GM21367 (cell line): ENCODE data around the gene EFNA1.
"Not testable (repeated sequence)": the region's sequence is repeated elsewhere in the genome, so short reads cannot be mapped to it uniquely, and the experiment has no call there.

Source experiments
- ATAC-seq: cut with Tn5 transposase; IDR thresholded peaks from one replicate; pipeline ENCODE4 v1.9.1; 2021; ENCODE audit not compliant: unreplicated experiment

Gene EFNA1

GRCh38 chr1:155092131-155092530, 35.5 kb upstream of the EFNA1 start:
- no peak for ATAC-seq

- no peak for ATAC-seq
These were observed 35.0 kb upstream of the EFNA1 start for GRCh38 chr1:155092641-155093040.

DNA sequence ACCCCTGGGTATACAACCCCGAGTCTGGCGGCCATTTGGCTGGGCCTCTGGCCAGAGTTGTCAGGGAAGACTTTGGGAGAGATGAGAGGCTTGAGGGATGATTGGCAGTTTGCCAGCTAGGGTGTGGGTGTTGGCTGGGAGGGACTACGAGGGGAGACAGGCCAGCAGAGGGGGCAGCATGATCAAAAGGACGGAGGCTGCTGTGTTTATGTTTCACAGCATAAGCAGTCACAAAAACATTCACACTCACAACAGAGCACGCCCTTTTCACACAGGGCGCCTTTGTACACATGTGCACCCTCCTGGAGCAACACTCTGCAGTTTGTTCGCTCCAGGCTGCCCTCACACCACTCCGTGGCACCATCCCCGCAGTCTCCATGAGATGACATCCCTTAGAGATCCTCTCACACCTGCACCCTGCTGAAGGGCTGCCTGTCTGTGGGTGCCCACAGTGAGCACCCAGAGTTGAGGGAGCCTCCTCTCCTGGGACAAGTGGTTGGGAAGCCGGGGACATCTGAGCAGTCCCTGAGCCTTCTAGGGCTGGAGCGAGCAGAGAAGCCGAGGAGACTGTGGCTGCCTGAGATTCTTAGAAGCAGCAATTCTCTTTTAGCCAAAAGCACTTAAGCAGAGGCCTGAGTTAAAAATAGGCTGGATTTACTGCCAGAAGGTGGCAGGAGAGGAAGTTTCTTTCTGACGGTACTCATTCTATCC, 33.6 kb upstream of the EFNA1 start:
- ATAC-seq = no peak

GRCh38 chr1:155094622-155094948, 33.1 kb upstream of the EFNA1 start:
- ATAC-seq = no peak

DNA sequence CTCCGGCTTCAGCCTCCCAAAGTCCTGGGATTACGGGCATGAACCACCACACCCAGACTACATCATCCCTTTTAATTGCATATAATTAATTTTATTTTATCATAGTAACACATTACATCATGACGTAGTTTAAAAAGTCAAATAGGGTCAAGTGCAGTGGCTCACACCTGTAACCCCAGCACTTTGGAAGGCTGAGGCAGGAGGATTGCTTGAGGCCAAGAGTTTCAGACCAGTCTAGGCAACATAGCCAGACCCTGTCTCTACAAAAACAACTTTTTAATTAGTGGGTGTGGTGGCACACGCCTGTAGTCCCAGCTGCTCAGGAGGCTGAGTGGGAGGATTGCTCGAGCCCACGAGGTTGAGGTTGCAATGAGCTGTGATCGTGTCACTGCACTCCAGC, 28.3 kb upstream of the EFNA1 start:
- ATAC-seq = no peak

DNA sequence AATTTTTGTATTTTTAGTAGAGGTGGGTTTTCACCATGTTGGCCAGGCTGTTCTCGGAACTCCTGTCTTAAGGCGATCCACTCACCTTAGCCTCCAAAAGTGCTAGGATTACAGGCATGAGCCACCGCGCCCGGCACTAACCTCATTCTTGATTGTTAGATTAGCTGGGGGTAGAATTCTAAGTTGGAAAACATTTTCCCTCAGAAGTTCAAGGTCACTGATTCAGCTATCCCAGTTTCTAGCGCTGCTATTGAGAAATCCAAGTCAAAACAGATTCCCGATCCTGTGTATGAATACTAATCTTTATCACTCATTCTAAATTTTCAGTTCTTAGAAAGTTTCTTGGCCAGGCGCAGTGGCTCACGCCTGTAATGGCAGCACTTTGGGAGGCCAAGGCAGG, 24.4 kb upstream of the EFNA1 start:
- no peak for ATAC-seq

DNA sequence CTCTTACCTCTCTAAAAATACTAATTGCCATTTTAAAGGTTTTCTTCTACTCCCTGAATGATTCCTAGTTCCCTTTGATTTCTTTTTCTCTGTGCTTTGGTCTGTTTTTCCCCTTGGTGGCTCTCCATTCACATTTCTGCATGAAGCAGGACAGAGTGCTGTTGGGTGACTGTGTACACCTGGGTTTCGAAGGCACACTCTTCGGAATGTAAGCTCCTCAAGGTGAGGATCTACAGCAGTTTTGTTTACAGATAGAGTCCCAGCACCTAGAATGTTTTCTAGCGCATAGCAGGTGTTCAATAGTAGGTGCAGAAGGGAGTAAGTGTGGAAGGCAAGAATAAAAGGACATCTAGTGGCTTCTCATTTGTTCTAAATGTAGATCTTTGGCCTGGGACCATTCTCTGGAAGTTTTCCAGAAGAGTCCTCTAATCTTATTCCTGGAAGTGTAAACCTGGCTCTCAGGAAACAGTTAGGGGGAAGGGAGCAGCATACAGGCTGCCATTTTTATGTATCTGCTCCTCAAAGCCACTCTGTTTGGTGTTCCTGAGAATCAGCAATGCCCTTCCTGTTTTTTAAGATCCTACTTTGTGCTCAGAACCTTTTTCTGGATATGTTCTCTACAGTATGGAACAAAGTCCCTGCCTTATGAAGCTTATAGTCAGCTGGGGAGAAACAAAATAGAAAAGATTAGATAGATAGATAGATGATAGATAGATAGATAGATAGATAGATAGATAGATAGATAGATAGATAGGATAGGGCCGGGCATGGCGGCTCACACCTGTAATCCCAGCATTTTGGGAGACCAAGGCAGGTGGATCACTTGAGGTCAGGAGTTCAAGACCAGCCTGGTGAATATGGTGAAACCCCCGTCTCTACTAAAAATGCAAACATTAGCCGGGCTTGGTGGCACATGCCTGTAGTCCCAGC, 22.8 kb upstream of the EFNA1 start:
- ATAC-seq = no peak

GRCh38 chr1:155105604-155106011, 22.1 kb upstream of the EFNA1 start:
- ATAC-seq = no peak

GRCh38 chr1:155106862-155107261, 20.8 kb upstream of the EFNA1 start:
- no peak for ATAC-seq

DNA sequence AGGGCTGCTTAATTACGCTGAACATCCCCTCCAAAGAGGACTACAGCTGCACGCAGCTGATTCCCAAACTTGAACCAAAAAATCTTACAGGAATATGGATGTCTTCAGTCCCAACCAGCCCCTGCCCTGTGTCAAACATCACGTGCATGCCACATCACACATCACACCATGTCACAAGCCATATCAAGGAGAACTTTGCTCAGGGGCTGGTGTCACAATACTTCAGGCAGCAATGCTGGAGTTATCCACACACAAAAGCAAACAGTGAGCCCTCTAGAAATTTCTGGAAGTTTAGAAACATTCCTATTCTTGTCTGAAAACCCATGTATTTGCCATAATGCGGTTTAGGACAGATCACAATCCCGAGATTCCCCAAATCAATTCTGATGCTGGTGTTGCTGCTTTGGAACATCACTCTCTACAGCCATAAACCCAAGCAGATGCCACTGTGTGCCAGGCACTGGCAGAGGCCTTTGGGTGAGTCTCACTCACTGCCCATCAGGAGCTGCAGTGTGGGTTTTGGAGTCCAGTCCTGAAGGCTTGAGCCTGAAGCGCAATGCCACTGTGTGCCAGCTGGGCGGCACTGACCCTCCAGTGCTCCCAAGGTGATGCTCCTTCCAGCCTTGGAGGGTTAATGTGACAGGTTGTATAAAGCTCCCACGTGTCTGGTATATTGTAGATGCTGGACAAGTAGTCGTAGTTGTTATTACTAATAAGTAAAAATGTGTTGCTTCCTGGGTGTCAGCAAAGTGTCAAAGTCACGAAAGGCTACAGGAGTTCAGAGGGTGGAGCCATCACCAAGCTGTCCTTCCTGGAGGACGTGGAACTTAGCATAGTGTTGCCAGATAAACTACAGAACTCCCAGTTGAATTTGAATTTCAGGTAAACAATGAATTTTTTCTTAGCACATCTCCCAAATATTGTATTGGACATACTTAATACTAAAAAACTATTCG, 20.1 kb upstream of the EFNA1 start:
- ATAC-seq = no peak

DNA sequence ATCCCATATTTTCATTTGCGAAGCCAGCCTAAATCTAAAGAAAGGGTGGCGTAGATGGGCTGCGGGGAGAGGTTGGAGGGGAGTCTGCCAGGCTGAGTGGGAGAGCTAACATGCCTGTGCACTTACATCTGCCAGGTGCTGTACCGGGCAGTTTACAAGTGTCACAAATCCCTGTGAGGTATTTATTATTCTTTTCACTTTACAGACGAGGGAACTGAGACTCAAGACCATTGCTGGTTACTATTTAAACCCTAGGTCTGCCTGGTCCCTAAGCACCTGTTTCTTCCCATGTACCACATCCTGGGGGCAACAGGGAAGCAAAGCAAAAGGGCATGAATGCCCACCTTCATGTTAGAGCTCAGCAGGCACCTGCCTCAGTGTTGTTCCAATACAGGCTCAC, 19.4 kb upstream of the EFNA1 start:
- ATAC-seq = no peak

DNA sequence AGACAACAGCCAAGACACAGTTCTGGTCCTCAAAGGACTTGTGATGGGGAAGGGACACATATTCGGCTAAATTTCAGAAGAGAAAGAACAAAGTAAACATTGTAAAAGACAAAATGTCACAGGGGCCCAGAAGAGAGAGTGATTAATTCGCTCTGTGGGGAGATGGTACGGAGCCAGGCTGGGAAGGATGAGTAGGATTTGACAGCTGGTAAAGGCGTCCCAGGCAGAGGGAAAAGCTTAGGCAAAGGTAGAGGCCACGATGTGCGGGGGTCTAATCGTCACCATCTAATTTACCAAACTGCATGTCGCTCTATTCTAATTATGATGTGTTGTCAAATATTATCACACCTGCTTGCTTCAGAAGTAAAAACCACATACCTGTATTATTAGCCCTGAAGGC, 17.3 kb upstream of the EFNA1 start:
- ATAC-seq = no peak

GRCh38 chr1:155110826-155111225, 16.9 kb upstream of the EFNA1 start:
- no peak for ATAC-seq

GRCh38 chr1:155113450-155113980, 14.2 kb upstream of the EFNA1 start:
- no peak for ATAC-seq

GRCh38 chr1:155116113-155116764, 11.4 kb upstream of the EFNA1 start:
- ATAC-seq = no peak

GRCh38 chr1:155117610-155118009, 10.1 kb upstream of the EFNA1 start:
- ATAC-seq = no peak

- not testable (repeated sequence) for ATAC-seq
These were observed 9.6 kb upstream of the EFNA1 start for GRCh38 chr1:155118090-155118489.

DNA sequence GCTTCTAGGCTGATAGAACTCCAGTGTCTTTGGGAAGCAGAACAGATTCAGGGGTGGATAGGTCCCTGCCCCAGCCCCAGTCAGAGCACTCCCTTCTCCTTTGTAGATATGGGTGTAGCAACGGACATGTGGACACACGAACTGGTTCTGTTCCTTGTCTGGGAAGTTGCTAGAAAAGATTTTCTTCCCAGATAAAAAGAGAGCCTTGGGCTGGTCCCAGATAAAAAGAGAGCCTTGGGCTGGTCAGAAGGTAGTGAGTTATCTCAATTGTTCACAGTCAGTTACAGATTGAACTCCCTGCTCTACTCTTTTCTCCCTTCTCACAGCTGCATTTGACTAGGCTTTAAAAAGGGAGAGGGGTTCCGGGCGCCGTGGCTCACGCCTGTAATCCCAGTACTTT, 7.4 kb upstream of the EFNA1 start:
- ATAC-seq = no peak

DNA sequence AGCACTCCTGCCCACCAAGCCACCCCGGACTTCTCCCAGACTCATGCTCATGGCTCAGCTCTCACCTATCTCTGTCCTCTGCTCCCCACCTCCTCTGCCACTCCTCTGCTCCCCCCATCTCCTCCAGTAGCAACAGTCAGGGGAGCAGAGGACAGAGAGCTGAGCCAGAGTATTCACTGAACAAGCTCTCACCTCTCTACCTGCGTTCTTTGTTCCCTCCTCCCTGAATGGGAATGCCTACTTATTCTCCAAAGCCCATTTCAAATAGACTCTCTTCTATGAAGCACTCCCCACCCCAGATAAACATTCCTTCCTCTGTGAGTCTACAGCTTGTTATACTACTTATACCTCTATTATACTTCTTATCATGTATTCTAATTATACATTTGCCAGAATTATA, 6.4 kb upstream of the EFNA1 start:
- ATAC-seq = no peak

- ATAC-seq = no peak
These were observed 5.4 kb upstream of the EFNA1 start for GRCh38 chr1:155122308-155122707.

GRCh38 chr1:155123801-155124200, 3.9 kb upstream of the EFNA1 start:
- no peak for ATAC-seq
